Suppressor macrophage treated with lipopolysaccharide for 1 hour (primary cell): ENCODE results near the gene SPAG16.
A peak's percentile ranks its signal among the peaks of the same experiment; 100 is the strongest.

Experiments used
- DNase-seq, 3 donors: peaks; one replicate each; pipeline ENCODE4 v3.0.0-alpha.2; 2020 to 2022

SPAG16 gene

GRCh38 chr2:213411582-213412289 lies 127.5 kb downstream of the SPAG16 start:
- DNase-seq = no peak

- no peak for DNase-seq
Observed at GRCh38 chr2:213415093-213415492, 130.8 kb downstream of the SPAG16 start.

- no peak for DNase-seq
Observed at GRCh38 chr2:213416832-213417231, 132.6 kb downstream of the SPAG16 start.

DNA sequence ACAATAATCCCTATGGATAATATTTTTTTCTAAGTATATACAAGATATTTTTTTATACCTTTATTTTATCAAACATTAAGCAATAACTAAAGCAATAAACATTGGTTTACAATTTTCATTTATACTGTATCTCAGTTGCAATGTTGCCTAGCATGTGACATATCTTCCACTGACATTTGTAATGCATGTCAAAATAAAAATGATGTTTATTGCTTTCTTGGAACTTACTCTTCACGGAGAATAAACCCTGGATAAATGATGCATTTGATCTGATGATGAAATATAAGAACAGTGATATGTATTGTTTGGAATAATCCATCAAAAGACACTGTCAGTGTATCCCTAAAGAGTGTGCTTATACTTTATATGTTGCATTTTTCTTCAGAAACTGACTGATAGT lies 135.7 kb downstream of the SPAG16 start:
- DNase-seq = no peak

DNA sequence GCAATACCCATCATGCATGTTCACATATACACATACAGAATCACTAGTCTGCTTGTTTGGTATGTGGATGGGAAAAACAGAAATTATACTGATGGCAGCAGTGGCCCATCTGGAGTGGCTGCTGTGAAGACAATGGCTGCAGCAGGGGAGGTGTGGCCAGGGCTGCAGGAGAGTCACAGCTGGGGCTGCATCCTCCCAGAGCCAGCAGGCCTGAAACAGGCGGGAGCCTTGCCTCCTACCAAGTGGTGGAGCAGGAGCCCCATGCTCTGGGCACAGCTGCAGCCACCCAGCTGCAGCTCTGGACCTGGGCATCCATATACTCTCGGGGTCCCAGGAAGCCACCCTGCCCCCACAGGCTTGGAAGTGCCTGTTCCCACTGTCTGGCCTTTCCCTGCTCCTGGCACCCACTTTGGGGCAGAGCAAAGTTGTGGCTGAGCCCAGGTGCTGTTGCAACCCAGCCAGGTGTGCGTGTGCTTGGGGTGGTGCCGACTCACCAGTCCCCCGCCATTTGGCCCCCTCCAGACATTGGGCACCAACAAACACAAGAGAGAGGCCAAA lies 136.6 kb downstream of the SPAG16 start:
- no peak for DNase-seq

DNA sequence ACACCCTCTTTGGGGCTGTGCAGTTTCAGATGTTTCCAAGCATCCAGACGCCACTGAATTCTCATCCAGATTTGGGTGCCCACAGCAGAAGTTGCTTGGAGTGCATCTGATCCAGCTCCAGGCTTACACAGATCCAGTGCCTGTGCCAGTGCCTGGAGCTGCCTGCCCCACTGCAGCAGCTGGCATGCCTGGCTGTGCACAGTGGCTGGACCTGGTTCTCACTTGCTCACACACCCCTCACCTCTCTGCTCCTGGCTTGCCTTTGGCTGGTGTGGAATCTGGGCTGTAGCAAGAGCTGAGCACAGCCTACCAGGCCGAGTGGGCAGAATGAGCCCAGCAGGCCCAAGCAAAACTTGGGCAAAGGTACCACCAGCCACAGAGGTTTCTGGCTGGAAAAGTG lies 137.9 kb downstream of the SPAG16 start:
- DNase-seq = no peak

DNA sequence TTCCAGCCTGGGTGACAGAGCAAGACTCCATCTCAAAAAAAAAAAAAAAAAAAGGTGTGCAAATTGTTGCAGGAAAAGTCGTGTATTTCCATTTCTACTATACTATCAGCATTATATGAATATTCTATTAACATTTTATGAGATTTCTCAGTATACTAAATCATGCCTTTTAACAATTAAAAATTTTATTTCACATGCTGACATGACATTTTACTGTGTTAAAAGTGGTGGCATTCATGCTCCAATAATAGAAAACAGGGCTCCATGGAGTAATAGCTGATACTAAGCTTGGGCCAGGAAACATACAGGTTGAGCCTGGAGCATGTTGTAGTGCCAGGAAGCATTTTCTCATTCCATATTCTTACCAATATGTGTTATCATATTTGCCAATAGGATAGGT lies 141.4 kb downstream of the SPAG16 start:
- no peak for DNase-seq

GRCh38 chr2:213429516-213429915 lies 145.3 kb downstream of the SPAG16 start:
- DNase-seq = no peak

DNA sequence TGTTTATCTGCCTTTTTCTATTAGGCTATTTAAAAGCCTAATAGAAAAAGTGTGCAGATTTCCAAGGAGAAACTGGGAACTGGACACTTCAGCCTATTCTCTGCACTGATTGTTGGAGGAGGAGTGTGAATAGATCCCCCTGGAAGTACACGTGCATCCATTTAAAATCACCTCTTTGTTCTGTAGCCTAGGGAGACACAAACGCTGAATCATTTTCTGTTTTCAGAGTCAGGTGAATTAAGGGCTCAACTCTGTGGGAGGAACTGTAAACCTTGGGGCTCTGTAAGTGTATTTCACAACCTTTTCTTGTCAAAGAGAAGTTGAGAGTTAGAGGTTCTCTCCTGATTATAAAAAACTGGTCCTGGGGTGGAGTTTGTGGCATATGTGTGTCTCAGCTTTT lies 159.7 kb downstream of the SPAG16 start:
- DNase-seq = no peak

- no peak for DNase-seq
Observed at GRCh38 chr2:213451542-213452239, 167.4 kb downstream of the SPAG16 start.

DNA sequence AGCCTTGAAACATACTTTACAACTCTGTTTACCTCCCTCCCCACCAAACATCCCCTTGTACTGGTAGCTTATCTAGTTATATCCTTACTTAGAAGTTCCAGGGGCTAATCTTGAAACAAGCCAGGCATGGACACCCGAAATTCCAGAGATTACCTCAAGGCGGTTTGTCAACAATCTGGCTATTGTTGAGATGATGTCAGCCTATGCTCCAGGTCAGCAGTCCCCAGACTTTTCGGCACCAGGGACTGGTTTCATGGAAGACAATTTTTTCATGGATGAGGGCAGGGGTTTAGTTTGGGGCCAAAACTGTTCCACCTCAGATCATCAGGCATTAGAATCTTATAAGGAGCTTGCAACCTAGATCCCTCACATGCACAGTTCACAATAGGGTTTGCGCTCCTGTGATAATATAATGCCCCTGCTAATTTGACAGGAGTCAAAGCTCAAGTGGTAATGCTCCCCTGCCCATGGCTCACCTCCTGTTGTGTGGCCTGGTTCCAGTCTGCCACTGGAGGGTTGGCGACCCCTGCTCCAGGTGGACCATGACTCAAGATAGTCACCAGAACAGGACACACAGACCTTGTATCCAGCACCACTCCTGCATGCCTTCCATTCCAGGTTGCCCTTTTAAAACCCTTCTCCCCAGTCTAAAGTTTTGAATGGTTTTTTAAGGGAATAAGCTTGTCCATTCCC lies 171.2 kb downstream of the SPAG16 start:
- DNase-seq = no peak

- no peak for DNase-seq
Observed at GRCh38 chr2:213475433-213475832, 191.2 kb downstream of the SPAG16 start.

GRCh38 chr2:213476641-213477040 lies 192.4 kb downstream of the SPAG16 start:
- DNase-seq = no peak

DNA sequence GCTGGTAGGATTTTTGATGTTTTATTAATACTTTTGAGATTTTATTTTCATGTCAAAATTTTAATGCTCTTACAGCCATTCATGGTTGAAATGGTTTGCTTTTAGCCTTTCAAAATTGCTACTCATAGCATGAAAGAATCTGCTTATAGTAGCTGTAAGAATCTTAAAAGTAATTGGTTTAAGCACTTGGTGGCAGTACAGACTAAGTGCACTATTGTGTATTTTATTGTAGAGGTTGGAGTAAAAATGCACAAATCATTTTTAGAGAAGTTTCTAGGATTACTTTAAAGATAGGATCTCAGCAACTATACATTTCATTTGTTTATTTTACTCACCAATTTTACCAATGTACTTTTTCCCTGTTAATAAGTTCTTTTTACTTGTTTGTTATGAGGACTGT lies 205.8 kb downstream of the SPAG16 start:
- no peak for DNase-seq

DNA sequence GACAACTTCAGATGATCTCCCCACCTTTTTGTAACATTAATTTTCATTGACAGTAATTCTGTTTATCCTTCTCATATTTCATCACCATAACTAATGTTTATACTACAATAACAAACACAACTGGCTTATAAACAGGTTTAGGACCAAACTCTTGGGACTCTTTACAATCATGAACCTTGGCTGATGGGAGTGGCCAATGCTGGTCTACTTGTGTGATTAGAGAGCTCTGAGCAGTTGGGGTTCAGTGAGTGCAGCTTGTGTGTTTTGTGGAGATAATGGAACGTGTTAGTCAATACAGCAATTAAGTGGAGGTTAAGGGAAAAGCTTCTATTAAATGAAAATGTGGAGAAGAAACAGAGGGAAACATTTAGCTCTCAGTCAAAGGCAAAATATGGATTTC lies 207.1 kb downstream of the SPAG16 start:
- DNase-seq = no peak

- DNase-seq = no peak
Observed at GRCh38 chr2:213496226-213496625, 212.0 kb downstream of the SPAG16 start.

DNA sequence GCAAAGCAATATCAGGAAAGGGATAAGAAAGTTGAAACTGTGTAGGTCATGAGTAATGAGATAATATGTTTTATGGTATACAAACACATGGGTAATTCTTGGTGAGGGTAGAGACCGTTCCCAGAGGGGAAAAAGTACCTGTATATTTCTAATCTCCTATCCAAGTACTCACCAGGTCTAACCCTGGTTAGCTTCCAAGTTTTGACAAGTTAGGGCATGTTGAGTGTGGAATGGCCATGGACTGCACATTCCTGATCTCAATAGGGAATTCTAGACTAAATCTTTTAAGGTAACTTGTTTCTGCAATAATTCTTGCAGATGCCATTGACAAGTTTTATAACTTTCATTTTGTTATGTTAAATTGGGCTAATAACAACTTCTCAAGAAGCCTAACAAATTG lies 216.6 kb downstream of the SPAG16 start:
- DNase-seq = no peak

- no peak for DNase-seq
Observed at GRCh38 chr2:213524164-213524563, 239.9 kb downstream of the SPAG16 start.

GRCh38 chr2:213537579-213537978 lies 253.3 kb downstream of the SPAG16 start:
- DNase-seq = no peak

GRCh38 chr2:213544940-213545339 lies 260.7 kb downstream of the SPAG16 start:
- DNase-seq = no peak

DNA sequence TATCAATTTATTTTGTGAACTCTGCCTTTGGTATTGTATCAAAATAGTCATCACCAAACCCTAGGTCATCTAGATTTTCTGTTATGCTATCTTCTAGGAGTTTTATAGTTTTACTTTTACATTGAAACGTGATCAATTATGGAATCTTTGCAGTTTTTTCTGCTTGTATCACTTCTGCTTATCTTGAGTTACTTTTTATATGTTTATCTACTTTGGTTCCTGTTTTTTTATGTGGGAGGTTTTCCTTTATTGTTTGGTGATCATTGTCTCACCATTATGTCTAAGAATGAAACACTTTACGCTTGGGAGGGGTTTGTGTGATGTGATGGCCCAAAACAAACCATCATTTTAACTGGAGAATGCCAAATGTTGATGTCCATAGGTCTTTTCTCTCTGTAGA lies 261.2 kb downstream of the SPAG16 start:
- DNase-seq = peak; percentile 0 to 43 (median 10)

GRCh38 chr2:213545964-213546475 lies 261.8 kb downstream of the SPAG16 start:
- DNase-seq = no peak

DNA sequence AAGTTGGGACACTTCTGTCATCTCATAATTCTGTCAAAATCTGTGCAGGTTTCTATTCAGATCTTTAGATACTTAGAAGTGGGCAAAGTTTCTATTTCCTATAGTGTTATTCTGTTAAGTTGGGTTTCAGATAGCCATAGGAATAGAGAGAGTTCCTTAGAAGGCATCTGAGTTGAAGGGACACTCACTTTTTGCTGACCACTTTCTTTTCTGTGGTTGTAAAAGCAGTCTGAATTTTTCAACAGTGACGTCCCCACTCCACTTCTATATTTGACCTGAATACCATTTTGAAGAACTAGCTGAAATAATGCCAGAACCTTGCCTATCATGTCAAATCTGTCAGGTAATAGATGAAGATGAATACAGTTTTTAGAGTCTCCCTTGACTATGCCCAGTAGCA lies 267.3 kb downstream of the SPAG16 start:
- no peak for DNase-seq

GRCh38 chr2:213559053-213559452 lies 274.8 kb downstream of the SPAG16 start:
- no peak for DNase-seq
